Measurements from ENCODE around the gene SAP130.

Gene SAP130

DNA sequence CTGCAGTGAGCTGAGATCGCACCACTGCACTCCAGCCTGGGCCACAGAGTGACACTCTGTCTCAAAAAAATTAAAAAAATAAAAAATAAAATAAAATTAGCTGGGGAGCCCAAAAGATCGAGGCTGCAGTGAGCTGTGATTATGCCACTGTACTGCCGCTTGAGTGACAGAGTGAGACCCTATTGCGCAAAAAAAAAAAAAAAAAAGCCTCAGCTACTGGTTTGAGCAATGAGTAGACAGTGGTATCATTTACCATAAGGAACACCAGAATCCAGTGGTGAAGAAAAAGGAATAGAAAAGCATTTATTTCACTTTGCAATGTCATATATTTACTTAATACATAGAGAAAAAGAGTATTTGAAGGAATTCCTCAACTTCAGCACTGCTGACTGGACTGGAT is 3.0 kb downstream of the SAP130 start:
- no peak for DNase-seq

DNA sequence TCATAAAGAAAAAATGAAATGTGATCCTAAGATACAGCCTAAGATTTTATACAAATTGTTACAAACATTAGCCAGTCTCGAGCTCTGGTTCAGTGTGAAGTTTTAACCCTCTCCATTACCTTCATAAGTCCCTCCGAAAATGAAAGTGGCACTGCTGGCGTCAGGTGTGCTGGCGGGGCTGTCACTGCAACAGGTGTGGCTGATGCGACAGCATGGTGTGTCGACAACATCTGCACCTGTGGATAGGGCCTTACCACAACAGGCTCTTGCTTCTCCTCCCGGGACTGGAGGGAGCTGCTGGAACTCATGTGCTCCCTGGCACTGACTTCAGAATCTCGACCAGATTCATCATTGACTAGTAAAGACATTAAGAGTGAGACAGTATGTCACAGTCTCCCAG is 10.3 kb downstream of the SAP130 start:
- DNase-seq = no peak

- no peak for DNase-seq
These were observed 11.2 kb downstream of the SAP130 start for GRCh38 chr2:128016620-128017019.

GRCh38 chr2:128012698-128013097 is 15.2 kb downstream of the SAP130 start:
- DNase-seq = no peak

- no peak for DNase-seq
These were observed 19.7 kb downstream of the SAP130 start for GRCh38 chr2:128008074-128008672.

DNA sequence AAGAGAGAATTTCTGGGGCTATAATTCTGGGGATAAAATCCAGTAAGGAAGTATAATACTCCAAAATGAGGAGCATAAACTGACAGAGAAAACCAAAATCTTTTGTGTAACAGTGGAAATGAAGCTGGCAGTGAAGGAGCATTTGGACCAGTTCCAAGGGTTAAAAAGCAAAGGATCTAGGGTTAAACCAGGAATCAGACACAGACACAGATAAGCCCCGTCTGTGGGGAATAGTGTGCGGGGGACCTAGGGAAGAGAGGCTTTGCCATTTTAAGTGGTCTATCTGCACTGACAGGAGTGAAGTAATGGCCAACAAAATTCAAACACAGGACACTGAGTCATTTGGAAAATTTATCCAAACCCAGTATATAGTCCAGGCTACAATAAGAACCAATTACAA is 23.4 kb downstream of the SAP130 start:
- DNase-seq = no peak

DNA sequence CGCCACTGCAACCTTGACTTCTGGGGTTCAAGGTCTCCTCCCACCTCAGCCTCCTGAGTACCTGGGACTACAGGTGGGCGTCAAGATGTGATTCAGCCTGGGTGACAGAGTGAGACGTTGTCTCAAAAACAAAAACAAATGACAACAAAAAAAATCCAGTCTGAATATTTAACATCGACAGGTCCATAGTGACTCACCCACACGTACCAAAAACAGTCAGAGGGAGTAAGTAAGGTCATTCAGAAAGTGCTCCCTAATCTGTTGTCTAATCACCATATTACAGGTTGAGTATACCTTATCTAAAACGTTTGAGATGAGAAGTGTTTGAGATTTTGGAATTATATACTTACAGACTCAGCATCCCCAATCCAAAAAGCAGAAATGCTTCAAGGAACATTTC is 24.4 kb downstream of the SAP130 start:
- no peak for DNase-seq

DNA sequence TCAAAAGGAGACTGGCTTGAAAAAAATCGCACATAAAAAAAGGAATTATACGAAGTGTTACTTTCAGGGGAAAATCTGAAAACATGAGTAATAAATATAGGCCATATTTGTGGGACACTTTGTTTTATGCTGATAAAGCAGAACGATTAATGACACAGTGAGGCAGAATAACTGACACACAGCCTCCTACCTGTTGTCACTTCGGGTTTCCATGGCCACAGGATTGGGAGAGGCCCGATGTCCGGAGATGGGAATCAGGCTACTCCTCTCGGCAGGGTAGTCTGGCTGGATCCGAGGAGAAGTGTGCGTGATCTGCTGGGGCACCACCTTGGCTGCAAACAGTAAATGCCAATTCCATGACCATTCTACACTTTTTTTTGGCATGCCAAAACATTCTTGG is 31.7 kb downstream of the SAP130 start:
- DNase-seq = no peak

GRCh38 chr2:127995725-127996124 is 32.1 kb downstream of the SAP130 start:
- DNase-seq = no peak

- DNase-seq = no peak
These were observed 34.2 kb downstream of the SAP130 start for GRCh38 chr2:127993659-127994058.

DNA sequence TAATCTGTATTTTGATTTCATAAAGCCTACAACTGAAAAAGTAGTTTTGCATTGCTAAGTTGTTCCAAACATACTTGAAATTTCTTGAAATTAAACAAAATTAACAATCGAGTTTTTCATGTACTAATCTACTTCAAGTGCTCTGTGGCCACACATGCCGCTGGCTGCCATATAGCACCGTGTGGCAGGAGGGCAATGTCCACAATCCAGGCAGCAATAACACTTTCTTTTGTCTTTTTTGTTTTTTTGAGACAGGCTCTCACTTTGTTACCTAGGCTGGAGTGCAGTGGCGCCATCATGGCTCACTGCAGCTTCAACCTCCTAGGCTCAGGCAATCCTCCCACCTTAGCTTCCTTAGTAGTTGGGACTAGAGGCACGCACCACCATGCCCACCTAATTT is 36.1 kb downstream of the SAP130 start:
- no peak for DNase-seq

DNA sequence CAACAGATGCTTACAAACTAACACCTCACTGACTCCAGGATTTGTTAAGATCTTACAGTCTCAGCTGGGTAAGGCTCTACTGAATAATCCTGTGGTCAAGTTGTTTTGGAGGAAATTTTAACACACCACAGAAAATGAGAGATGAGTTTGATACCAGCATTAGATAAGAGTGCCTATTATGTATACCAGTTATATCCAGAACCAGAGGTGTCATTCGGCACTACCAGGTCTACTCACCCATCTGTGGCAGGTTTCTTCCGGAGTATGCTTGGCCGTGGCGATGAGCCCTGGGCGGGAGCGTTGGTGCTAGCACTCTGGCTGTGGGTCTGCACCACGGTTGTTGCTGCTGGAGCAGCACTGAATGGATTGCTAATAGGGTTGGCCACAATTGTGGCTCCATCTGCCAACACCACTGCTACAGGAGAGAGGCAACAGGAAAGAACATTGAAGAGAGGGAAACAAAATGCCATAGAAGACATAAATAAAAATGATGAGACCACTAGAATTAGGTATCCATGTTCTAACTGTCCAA is 41.2 kb downstream of the SAP130 start:
- DNase-seq = no peak

DNA sequence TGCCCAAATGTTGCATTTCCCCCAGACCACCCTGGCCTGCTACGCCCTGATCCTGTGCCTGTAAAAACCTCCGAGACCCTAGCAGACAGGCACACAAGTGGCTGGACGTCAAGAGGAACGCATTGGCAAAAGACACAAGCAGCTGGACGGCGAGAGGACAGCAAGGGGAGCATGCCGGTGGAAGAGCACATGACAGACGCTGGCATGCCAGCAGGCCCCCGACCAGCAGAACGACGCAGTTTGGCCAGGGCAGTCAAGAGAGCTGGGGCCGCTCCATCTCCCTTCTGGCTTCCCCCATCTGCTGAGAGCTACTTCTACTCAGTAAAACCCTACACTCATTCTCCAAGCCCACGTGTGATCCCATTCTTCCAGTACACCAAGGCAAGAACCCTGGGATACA is 42.1 kb downstream of the SAP130 start:
- DNase-seq = no peak

GRCh38 chr2:127985026-127985734 is 42.7 kb downstream of the SAP130 start:
- no peak for DNase-seq

- no peak for DNase-seq
These were observed 43.3 kb downstream of the SAP130 start for GRCh38 chr2:127984551-127984950.

GRCh38 chr2:127969446-127969845 is 58.4 kb downstream of the SAP130 start:
- DNase-seq = no peak

DNA sequence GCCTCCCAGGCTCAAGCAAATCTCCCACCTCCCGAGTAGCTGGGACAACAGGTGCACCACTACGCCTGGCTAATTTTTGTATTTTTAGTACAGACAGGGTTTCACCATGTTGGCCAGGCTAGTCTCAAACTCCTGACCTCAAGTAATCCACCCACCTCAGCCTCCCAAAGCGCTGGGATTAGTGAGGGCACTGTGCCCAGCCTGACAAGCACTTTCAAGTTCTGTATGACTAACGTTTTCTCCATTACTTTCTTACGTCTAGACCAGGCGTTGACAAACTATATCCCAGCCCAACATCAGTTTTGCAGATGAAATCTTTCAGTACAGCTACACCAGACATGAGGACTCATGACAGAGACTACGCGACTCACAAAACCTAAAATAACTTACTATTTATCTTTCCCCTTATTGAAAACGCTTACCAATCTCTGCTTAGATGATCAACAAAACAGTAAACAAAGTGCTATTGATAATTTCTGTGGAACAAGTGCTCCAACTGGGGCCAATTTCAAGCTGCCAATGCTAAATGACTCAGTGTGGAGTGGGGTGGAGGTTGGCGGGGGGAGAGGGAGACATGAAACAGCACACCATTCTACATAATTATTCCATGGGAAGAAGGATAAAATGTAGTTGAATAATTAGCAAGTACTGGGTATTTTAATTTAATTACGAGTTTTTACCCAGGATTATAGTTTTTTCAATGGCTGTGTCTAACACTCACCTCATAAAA is 59.1 kb downstream of the SAP130 start:
- no peak for DNase-seq

GRCh38 chr2:127961729-127962128 is 66.1 kb downstream of the SAP130 start:
- no peak for DNase-seq

- DNase-seq = no peak
These were observed 70.6 kb downstream of the SAP130 start for GRCh38 chr2:127957240-127957639.

GRCh38 chr2:127954857-127955256 is 73.0 kb downstream of the SAP130 start:
- DNase-seq = no peak

GRCh38 chr2:127953849-127954248 is 74.0 kb downstream of the SAP130 start:
- no peak for DNase-seq

DNA sequence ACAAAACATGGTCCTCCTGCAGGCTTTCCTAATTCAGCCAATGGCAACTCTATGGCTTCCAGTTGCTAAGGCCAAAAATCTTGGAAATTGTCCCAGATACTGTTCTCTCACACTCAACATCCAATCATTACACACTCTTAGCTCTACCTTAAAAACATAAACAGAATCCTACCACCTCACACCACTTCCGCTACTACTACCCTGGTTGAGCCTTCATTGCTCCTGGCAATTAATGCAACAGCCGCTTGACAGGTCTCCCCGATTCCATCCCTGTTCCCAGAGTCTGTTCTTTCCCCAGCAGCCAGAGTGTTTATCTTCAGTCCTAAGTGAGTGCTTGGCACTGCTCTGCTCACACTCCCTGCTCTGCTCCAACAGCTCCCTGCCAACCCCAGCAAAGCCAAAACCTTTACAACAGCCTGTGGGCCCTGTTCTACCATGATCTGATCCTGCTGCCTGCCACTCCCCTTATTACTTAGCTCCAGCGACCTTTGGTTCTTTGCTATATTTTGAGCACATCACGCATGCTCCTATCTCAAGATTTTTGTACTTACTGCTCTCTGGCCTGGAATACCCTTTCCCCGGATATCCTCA is 74.6 kb downstream of the SAP130 start:
- DNase-seq = no peak

DNA sequence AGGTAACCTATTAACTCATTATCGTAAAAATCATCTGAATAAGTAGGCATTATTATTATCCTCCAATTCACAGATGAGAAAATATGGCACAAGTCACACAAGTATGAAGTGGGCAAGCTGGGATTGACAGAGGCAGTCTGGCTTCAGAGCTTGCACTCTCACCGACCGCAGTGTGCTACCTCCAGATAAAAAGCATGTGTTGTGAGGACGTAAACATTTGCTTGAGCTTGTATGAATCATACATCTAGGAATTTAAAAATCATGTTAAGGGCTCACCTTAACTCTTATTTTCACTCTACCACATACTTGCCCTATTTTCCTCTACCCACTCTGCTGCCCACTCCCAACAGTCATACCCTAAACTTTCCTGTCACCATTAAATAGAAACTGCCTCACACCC is 76.8 kb downstream of the SAP130 start:
- no peak for DNase-seq

DNA sequence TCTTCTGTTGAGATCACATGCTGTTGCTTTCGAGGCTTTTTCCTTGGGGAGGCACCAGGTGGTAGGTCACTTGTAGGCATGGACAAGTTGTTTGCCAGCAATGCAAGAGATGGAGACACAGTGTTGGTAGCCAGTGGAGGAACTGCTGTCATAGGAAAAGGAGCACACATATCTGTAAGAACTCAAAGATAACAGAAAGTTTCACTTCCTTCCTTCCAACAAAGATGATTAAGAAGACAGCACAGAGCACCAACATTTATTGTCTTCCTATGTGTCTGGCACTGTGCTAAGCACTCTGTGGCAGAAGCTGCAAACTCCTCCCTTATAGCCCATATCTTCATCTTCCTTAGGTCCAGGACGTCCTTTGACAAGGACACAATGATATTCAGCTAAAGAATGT is 77.6 kb downstream of the SAP130 start:
- no peak for DNase-seq
